22Rv1 (cell line): Measurements from ENCODE around the gene ZBTB5.
"Not testable (repeated sequence)": the region's sequence is repeated elsewhere in the genome, so short reads cannot be mapped to it uniquely, and the experiment has no call there.

Experiments
- CTCF ChIP-seq: fragments of 450-650 bp; IDR thresholded peaks from 2 replicates; pipeline ENCODE4 v1.5.1; 2017; ENCODE audit warnings: mild to moderate bottlenecking
- ZFX ChIP-seq: fragments of 450-650 bp; IDR thresholded peaks from 2 replicates; pipeline ENCODE4 v1.6.1; 2017; ENCODE audit warnings: antibody characterized with exemption, borderline replicate concordance

DNA sequence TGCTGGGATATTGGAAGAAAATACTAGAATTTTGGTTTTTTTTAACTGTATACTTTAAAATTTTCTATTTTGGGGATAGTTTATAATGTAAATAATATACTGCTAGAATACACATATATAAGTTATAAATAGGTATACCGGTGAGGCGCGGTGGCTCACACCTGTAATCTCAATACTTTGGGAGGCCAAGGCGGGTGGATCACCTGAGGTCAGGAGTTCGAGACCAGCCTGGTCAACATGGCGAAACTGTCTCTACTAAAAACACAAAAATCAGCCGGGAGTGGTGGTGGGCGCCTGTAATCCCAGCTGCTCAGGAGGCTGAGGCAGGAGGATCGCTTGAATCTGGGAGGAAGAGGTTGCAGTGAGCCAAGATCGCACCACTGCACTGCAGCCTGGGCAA is 49.2 kb upstream of the ZBTB5 start:
- TF ChIP-seq CTCF, ZFX: not testable (repeated sequence)
